SK-N-SH (cell line): ENCODE measurements around the gene CSTF2T.

Experiments
- CTCF ChIP-seq: fragments of 200-600 bp; sonication (generic); IDR thresholded peaks from 2 replicates; pipeline ENCODE4 v1.6.1; 2017; ENCODE audit warnings: antibody characterized with exemption, mild to moderate bottlenecking, moderate library complexity
- REST ChIP-seq: IDR thresholded peaks from 2 replicates; pipeline ENCODE4 v1.6.1; 2012; ENCODE audit warnings: mild to moderate bottlenecking, low read depth, low read length, moderate library complexity
- RFX5 ChIP-seq: IDR thresholded peaks from 2 replicates; pipeline ENCODE4 v1.6.1; 2012; ENCODE audit warnings: mild to moderate bottlenecking, improper control_type of control experiment, low read length
- TCF12 ChIP-seq: IDR thresholded peaks from 2 replicates; pipeline ENCODE4 v1.4.0; 2012
- YY1 ChIP-seq: IDR thresholded peaks from 2 replicates; pipeline ENCODE4 v1.4.0; 2012; ENCODE audit warnings: low read depth, mild to moderate bottlenecking

- TF ChIP-seq CTCF (no peak), REST (no peak), YY1 (no peak), RFX5 (no peak), TCF12 (no peak)
Observed at GRCh38 chr10:51724038-51724437, 24.6 kb upstream of the CSTF2T start.
